ENCODE results near the gene NAA80. TPM values are rescaled to one million over a fixed set of nuclear protein-coding genes. Genes with fewer than 3 reads are reported as not detected.

Gene NAA80
- total RNA-seq, 2 experiments from 2014 or later, result 34.3 to 37.7 TPM

GRCh38 chr3:50297896-50298725 is 1.1 kb downstream of the NAA80 start:
- POLR2A ChIA-PET, result interaction anchor here (0.6 to 8.0 kb wide), 12 partner anchors 19 to 510 kb away, joined by 3 to 89 read pairs (median 6); partner anchors contain the start of genes CYB561D2, GNAI2, NPRL2 and RASSF1
- H3K4me1 Mint-ChIP-seq, result peaks cover 18% of the 10 kb centered on the region
- H3K27me3 Mint-ChIP-seq, result no peaks in the 10 kb centered on the region
- no peak for ATAC-seq (ENCODE audit: low read depth)
- H3K4me3 Mint-ChIP-seq, result peak overlapping the region; percentile 96
- H3K27ac Mint-ChIP-seq, result peak overlapping the region; percentile 98
- no peak for DNase-seq
- H3K36me3 Mint-ChIP-seq, result peaks cover 1% of the 10 kb centered on the region
- no peaks in the 10 kb centered on the region for H3K9me3 Mint-ChIP-seq

- DNase-seq, result no peak
- no peaks in the 10 kb centered on the region for H3K9me3 Mint-ChIP-seq
- peak overlapping the region; percentile 62 for H3K27ac Mint-ChIP-seq
- H3K36me3 Mint-ChIP-seq, result peaks cover 1% of the 10 kb centered on the region
- no peak for ATAC-seq (ENCODE audit: low read depth)
- no peaks in the 10 kb centered on the region for H3K27me3 Mint-ChIP-seq
- peaks cover 24% of the 10 kb centered on the region for H3K4me1 Mint-ChIP-seq
- POLR2A ChIA-PET, result interaction anchor here (1.5 to 8.0 kb wide), 3 partner anchors 13 to 42 kb away, joined by 3 to 89 read pairs (median 3); partner anchors contain the start of gene RASSF1
- peak overlapping the region; percentile 96 for H3K4me3 Mint-ChIP-seq
Observed at GRCh38 chr3:50297384-50297775, 1.8 kb downstream of the NAA80 start.

GRCh38 chr3:50296721-50297383 is 2.4 kb downstream of the NAA80 start:
- no peaks in the 10 kb centered on the region for H3K9me3 Mint-ChIP-seq
- peaks cover 25% of the 10 kb centered on the region for H3K4me1 Mint-ChIP-seq
- ATAC-seq (ENCODE audit: low read depth) (no peak), DNase-seq (no peak)
- POLR2A ChIA-PET, result interaction anchor here (1.5 to 8.0 kb wide), 3 partner anchors 13 to 42 kb away, joined by 3 to 89 read pairs (median 3); partner anchors contain the start of gene RASSF1
- H3K36me3 Mint-ChIP-seq, result peaks cover 1% of the 10 kb centered on the region
- H3K4me3 Mint-ChIP-seq, result no peak overlapping the region
- H3K27ac Mint-ChIP-seq, result no peak overlapping the region
- no peaks in the 10 kb centered on the region for H3K27me3 Mint-ChIP-seq

GRCh38 chr3:50295553-50296431 is 3.4 kb downstream of the NAA80 start:
- H3K27ac Mint-ChIP-seq, result peak overlapping the region; percentile 31
- H3K27me3 Mint-ChIP-seq, result no peaks in the 10 kb centered on the region
- peaks cover 32% of the 10 kb centered on the region for H3K4me1 Mint-ChIP-seq

GRCh38 chr3:50294492-50295403 is 4.5 kb downstream of the NAA80 start:
- Mint-ChIP-seq H3K36me3 (peaks cover 1% of the 10 kb centered on the region), H3K4me3 (no peak overlapping the region), H3K9me3 (no peaks in the 10 kb centered on the region), H3K27ac (peak overlapping the region; percentile 12), H3K27me3 (no peaks in the 10 kb centered on the region), H3K4me1 (peaks cover 23% of the 10 kb centered on the region)
- POLR2A ChIA-PET, result interaction anchor here (0.5 to 8.0 kb wide), 2 partner anchors 44 to 58 kb away, joined by 3 to 89 read pairs; partner anchors contain the start of gene RASSF1
- ATAC-seq (ENCODE audit: low read depth), result no peak
- DNase-seq, result no peak

More at GRCh38 chr3:50295553-50296431, 3.4 kb downstream of the NAA80 start:
- no peak for ATAC-seq (ENCODE audit: low read depth)
- Mint-ChIP-seq H3K9me3 (no peaks in the 10 kb centered on the region), H3K36me3 (peaks cover 1% of the 10 kb centered on the region), H3K4me3 (no peak overlapping the region)
- POLR2A ChIA-PET, result interaction anchor here (1.5 to 8.0 kb wide), 3 partner anchors 11 to 43 kb away, joined by 3 to 89 read pairs (median 3); partner anchors contain the start of gene RASSF1
- no peak for DNase-seq

- Mint-ChIP-seq H3K4me1 (peaks cover 22% of the 10 kb centered on the region), H3K4me3 (no peak overlapping the region), H3K9me3 (no peaks in the 10 kb centered on the region), H3K27ac (peak overlapping the region; percentile 60), H3K36me3 (peaks cover 1% of the 10 kb centered on the region), H3K27me3 (no peaks in the 10 kb centered on the region)
- no peak for DNase-seq
- ATAC-seq (ENCODE audit: low read depth), result no peak
- POLR2A ChIA-PET, result interaction anchor here (0.5 to 8.0 kb wide), 3 partner anchors 34 to 59 kb away, joined by 3 to 89 read pairs (median 3); partner anchors contain the start of gene RASSF1
Observed at GRCh38 chr3:50294089-50294488, 5.1 kb downstream of the NAA80 start.

GRCh38 chr3:50293079-50293801 is 6.0 kb downstream of the NAA80 start:
- Mint-ChIP-seq H3K9me3 (no peaks in the 10 kb centered on the region), H3K4me3 (peak overlapping the region; percentile 88), H3K27me3 (no peaks in the 10 kb centered on the region), H3K4me1 (peaks cover 22% of the 10 kb centered on the region), H3K27ac (peak overlapping the region; percentile 99), H3K36me3 (peaks cover 1% of the 10 kb centered on the region)
- ATAC-seq (ENCODE audit: low read depth) (no peak), DNase-seq (no peak)
- POLR2A ChIA-PET, result interaction anchor here (0.9 to 8.0 kb wide), 10 partner anchors 11 to 295 kb away, joined by 3 to 89 read pairs (median 6); partner anchors contain the start of genes CYB561D2, LSMEM2, NPRL2 and RASSF1

- H3K27ac Mint-ChIP-seq, result peak within 1 kb of the TSS; percentile 99
- peaks cover 3% of the 10 kb centered on the region for H3K36me3 Mint-ChIP-seq
- no peaks in the 10 kb centered on the region for H3K27me3 Mint-ChIP-seq
- peaks cover 15% of the 10 kb centered on the region for H3K4me1 Mint-ChIP-seq
- H3K4me3 Mint-ChIP-seq, result peak within 1 kb of the TSS; percentile 88
- H3K9me3 Mint-ChIP-seq, result no peaks in the 10 kb centered on the region
- POLR2A ChIA-PET, result interaction anchor here (0.9 to 2.1 kb wide), 14 partner anchors 11 to 296 kb away, joined by 3 to 19 read pairs (median 4); partner anchors contain the start of genes CYB561D2, LSMEM2, NPRL2 and TUSC2
- ATAC-seq (ENCODE audit: low read depth) (peak; percentile 98), DNase-seq (peak; percentile 90)
Observed at GRCh38 chr3:50292159-50293078, 6.8 kb downstream of the NAA80 start, which contains the start of gene IFRD2. TSS of gene IFRD2 (minus strand) at chr3:50292429. CDS start at chr3:50292274, 155 bp downstream.

GRCh38 chr3:50290161-50290641 is 9.0 kb downstream of the NAA80 start:
- no peak for DNase-seq
- H3K4me1 Mint-ChIP-seq, result peaks cover 14% of the 10 kb centered on the region
- peak overlapping the region; percentile 42 for H3K27ac Mint-ChIP-seq
- no peak for ATAC-seq (ENCODE audit: low read depth)
- POLR2A ChIA-PET, result no interaction called here
- no peaks in the 10 kb centered on the region for H3K9me3 Mint-ChIP-seq
- H3K4me3 Mint-ChIP-seq, result no peak overlapping the region
- H3K36me3 Mint-ChIP-seq, result peaks cover 2% of the 10 kb centered on the region
- no peaks in the 10 kb centered on the region for H3K27me3 Mint-ChIP-seq

- Mint-ChIP-seq H3K4me3 (no peak overlapping the region), H3K4me1 (peaks cover 14% of the 10 kb centered on the region), H3K36me3 (peaks cover 2% of the 10 kb centered on the region), H3K27ac (no peak overlapping the region), H3K27me3 (no peaks in the 10 kb centered on the region), H3K9me3 (no peaks in the 10 kb centered on the region)
- no peak for DNase-seq
- POLR2A ChIA-PET, result no interaction called here
- no peak for ATAC-seq (ENCODE audit: low read depth)
Observed at GRCh38 chr3:50289130-50289529, 10.1 kb downstream of the NAA80 start.
